ENCODE data around the gene ARHGAP24. TPM values are rescaled to one million over a fixed set of nuclear protein-coding genes. Genes with fewer than 3 reads are reported as not detected.

ARHGAP24 gene
- total RNA-seq, 2 donors from 2014 or later: 4.2 to 5.2 TPM

GRCh38 chr4:85688055-85688740 lies 213.2 kb downstream of the ARHGAP24 start:
- no peak for TF ChIP-seq CTCF (IDR thresholded peaks at IDR 0.05)
- Histone ChIP-seq H3K27me3 (no peaks in the 10 kb centered on the region), H3K9me3 (no peaks in the 10 kb centered on the region), H3K36me3 (no peaks in the 10 kb centered on the region), H3K4me1 (no peaks in the 10 kb centered on the region), H3K27ac (no peak overlapping the region), H3K9ac (ENCODE audit: low read depth in 2 of 2, low read length in 2 of 2) (no peak overlapping the region), H3K4me3 (no peak overlapping the region)
- intact Hi-C loops (cut with DNase I): no loop called here
- DNase-seq: no peak

DNA sequence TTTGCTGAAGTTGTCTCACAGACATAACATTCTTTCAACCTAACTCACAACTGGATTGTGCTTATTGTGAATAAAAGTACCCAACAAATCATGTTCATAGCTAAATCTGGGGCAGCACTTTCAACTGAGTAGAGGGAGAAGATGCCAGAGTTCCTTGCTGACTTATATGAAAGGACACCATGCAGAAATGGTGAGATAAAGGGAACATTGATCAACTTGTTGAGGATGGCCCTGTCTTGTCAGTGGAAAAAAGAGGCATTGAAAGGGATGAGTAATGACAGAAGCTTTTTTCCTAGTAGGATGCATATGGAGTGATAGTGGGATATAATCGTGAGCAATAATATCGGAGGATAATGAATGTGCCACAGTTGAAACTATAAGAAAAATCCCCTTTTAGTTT lies 221.7 kb downstream of the ARHGAP24 start:
- TF ChIP-seq CTCF (IDR thresholded peaks at IDR 0.05): no peak
- Histone ChIP-seq H3K4me1 (no peaks in the 10 kb centered on the region), H3K9me3 (no peaks in the 10 kb centered on the region), H3K36me3 (no peaks in the 10 kb centered on the region), H3K9ac (ENCODE audit: low read depth in 2 of 2, low read length in 2 of 2) (no peak overlapping the region), H3K4me3 (no peak overlapping the region), H3K27me3 (no peaks in the 10 kb centered on the region), H3K27ac (no peak overlapping the region)
- intact Hi-C loops (cut with DNase I): no loop called here
- DNase-seq: no peak

DNA sequence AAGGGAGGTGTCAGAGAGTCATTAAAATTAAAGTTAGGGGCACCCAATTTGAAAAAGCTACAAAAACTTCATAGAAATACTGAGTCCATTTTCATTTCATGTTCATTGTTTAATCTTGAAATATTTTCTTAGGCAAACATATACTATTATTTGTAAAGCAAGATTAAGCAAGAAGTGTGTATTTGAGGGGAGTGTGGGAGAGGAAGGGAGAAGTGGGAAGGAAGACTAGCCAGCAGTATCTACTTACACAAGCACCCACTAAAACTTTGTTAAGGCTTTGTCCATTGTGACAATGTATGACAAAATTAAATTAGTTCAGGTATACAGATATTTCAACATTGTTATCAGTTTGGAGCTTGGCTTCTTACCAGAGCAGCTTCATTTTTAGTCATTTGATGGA lies 222.9 kb downstream of the ARHGAP24 start:
- no peak overlapping the region for H3K27ac ChIP-seq
- no peaks in the 10 kb centered on the region for H3K4me1 ChIP-seq
- DNase-seq: no peak
- no peaks in the 10 kb centered on the region for H3K9me3 ChIP-seq
- H3K9ac ChIP-seq (ENCODE audit: low read depth in 2 of 2, low read length in 2 of 2): no peak overlapping the region
- no peak for TF ChIP-seq CTCF (IDR thresholded peaks at IDR 0.05)
- H3K4me3 ChIP-seq: no peak overlapping the region
- H3K36me3 ChIP-seq: no peaks in the 10 kb centered on the region
- intact Hi-C loops (cut with DNase I): no loop called here
- H3K27me3 ChIP-seq: no peaks in the 10 kb centered on the region

DNA sequence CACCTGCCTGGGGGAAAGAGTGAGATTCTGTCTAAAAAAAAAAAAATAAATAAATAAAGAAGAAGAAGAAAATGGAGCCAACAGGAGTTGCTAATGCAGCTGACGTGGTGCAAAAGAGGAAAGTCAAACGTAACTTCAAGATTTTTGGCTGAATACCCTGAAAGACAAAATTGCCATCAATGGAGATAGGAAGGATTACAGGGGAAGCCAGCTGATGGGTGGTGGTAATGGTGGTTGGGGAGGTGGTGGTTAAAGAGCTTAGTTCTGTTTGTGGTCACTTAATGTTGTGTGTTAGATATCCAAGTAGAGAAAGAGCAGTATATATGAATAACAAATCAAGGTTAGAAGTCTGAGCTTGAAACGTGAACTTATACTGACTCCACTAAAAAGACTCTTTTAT lies 225.4 kb downstream of the ARHGAP24 start:
- TF ChIP-seq CTCF (IDR thresholded peaks at IDR 0.05): no peak
- DNase-seq: no peak
- Histone ChIP-seq H3K4me3 (no peak overlapping the region), H3K9me3 (no peaks in the 10 kb centered on the region), H3K27me3 (no peaks in the 10 kb centered on the region), H3K36me3 (no peaks in the 10 kb centered on the region), H3K9ac (ENCODE audit: low read depth in 2 of 2, low read length in 2 of 2) (no peak overlapping the region), H3K27ac (no peak overlapping the region), H3K4me1 (no peaks in the 10 kb centered on the region)
- intact Hi-C loops (cut with DNase I): no loop called here

GRCh38 chr4:85701861-85702321 lies 226.9 kb downstream of the ARHGAP24 start:
- no peak overlapping the region for H3K27ac ChIP-seq
- no peak for TF ChIP-seq CTCF (IDR thresholded peaks at IDR 0.05)
- no peaks in the 10 kb centered on the region for H3K9me3 ChIP-seq
- H3K4me1 ChIP-seq: no peaks in the 10 kb centered on the region
- DNase-seq: no peak
- no peak overlapping the region for H3K9ac ChIP-seq (ENCODE audit: low read depth in 2 of 2, low read length in 2 of 2)
- H3K4me3 ChIP-seq: no peak overlapping the region
- no peaks in the 10 kb centered on the region for H3K36me3 ChIP-seq
- intact Hi-C loops (cut with DNase I): no loop called here
- H3K27me3 ChIP-seq: no peaks in the 10 kb centered on the region

Data from colonic mucosa (tissue), 4 donors.